GM19397 (cell line): ENCODE data around the gene MLN.

Source experiments
- ATAC-seq: cut with Tn5 transposase; IDR thresholded peaks from one replicate; pipeline ENCODE4 v1.9.1; 2021; ENCODE audit warnings: mild to moderate bottlenecking, moderate library complexity; ENCODE audit not compliant: unreplicated experiment

MLN gene

GRCh38 chr6:33756211-33756954 is 47.4 kb downstream of the MLN start:
- no peak for ATAC-seq

- no peak for ATAC-seq
Observed at GRCh38 chr6:33755070-33755869, 48.5 kb downstream of the MLN start.

- no peak for ATAC-seq
Observed at GRCh38 chr6:33754222-33754621, 49.6 kb downstream of the MLN start.

GRCh38 chr6:33752646-33753015 is 51.2 kb downstream of the MLN start:
- ATAC-seq: no peak

GRCh38 chr6:33751771-33752645 is 51.8 kb downstream of the MLN start:
- no peak for ATAC-seq

GRCh38 chr6:33750244-33750991 is 53.4 kb downstream of the MLN start:
- ATAC-seq: no peak

GRCh38 chr6:33749401-33749800 is 54.4 kb downstream of the MLN start:
- ATAC-seq: no peak

- ATAC-seq: no peak
Observed at GRCh38 chr6:33748841-33749240, 55.0 kb downstream of the MLN start.

- ATAC-seq: no peak
Observed at GRCh38 chr6:33747823-33748222, 56.0 kb downstream of the MLN start.

GRCh38 chr6:33746651-33747100 is 57.1 kb downstream of the MLN start, which contains the start of gene IP6K3:
TSS of gene IP6K3 (minus strand) at chr6:33746905. CDS start at chr6:33735476, 11,429 bp downstream.
- ATAC-seq: no peak

GRCh38 chr6:33746036-33746600 is 57.7 kb downstream of the MLN start:
- ATAC-seq: no peak

- ATAC-seq: no peak
Observed at GRCh38 chr6:33745548-33745947, 58.3 kb downstream of the MLN start.

GRCh38 chr6:33744895-33745546 is 58.8 kb downstream of the MLN start:
- no peak for ATAC-seq
